ENCODE data around the gene HECW1.

GRCh38 chr7:43337811-43338210 lies 225.4 kb downstream of the HECW1 start:
- TF ChIP-seq, protein P1, sequence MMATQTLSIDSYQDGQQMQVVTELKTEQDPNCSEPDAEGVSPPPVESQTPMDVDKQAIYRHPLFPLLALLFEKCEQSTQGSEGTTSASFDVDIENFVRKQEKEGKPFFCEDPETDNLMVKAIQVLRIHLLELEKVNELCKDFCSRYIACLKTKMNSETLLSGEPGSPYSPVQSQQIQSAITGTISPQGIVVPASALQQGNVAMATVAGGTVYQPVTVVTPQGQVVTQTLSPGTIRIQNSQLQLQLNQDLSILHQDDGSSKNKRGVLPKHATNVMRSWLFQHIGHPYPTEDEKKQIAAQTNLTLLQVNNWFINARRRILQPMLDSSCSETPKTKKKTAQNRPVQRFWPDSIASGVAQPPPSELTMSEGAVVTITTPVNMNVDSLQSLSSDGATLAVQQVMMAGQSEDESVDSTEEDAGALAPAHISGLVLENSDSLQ (IDR thresholded peaks at IDR 0.05), result no peak
- TF ChIP-seq CTCF (IDR thresholded peaks at IDR 0.05 in 2 of 3, conservative IDR thresholded peaks at IDR 0.05 in 1 of 3; ENCODE audit: control insufficient read depth in 2 of 3, extremely low read depth in 1 of 3, insufficient read depth in 1 of 3, low read depth in 3 of 3, low read length in 3 of 3), result no peak
- TF ChIP-seq CREB1 (IDR thresholded peaks at IDR 0.05; ENCODE audit: low read depth), result no peak
- no peak for TF ChIP-seq EZH2 (IDR thresholded peaks at IDR 0.05; ENCODE audit: borderline replicate concordance, control insufficient read depth, low read depth, low read length)
- no peak for TF ChIP-seq POLR2A (IDR thresholded peaks at IDR 0.05; ENCODE audit: low read depth, low read length)
- TF ChIP-seq TAF1 (IDR thresholded peaks at IDR 0.05; ENCODE audit: borderline replicate concordance, low read depth, low read length), result no peak
- TF ChIP-seq, protein P2, sequence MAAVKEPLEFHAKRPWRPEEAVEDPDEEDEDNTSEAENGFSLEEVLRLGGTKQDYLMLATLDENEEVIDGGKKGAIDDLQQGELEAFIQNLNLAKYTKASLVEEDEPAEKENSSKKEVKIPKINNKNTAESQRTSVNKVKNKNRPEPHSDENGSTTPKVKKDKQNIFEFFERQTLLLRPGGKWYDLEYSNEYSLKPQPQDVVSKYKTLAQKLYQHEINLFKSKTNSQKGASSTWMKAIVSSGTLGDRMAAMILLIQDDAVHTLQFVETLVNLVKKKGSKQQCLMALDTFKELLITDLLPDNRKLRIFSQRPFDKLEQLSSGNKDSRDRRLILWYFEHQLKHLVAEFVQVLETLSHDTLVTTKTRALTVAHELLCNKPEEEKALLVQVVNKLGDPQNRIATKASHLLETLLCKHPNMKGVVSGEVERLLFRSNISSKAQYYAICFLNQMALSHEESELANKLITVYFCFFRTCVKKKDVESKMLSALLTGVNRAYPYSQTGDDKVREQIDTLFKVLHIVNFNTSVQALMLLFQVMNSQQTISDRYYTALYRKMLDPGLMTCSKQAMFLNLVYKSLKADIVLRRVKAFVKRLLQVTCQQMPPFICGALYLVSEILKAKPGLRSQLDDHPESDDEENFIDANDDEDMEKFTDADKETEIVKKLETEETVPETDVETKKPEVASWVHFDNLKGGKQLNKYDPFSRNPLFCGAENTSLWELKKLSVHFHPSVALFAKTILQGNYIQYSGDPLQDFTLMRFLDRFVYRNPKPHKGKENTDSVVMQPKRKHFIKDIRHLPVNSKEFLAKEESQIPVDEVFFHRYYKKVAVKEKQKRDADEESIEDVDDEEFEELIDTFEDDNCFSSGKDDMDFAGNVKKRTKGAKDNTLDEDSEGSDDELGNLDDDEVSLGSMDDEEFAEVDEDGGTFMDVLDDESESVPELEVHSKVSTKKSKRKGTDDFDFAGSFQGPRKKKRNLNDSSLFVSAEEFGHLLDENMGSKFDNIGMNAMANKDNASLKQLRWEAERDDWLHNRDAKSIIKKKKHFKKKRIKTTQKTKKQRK (IDR thresholded peaks at IDR 0.05; ENCODE audit: low read depth, low read length), result no peak
- no peak for TF ChIP-seq EP300 (IDR thresholded peaks at IDR 0.05; ENCODE audit: borderline replicate concordance in 1 of 2, control insufficient read depth in 1 of 2, low read depth in 2 of 2, low read length in 2 of 2)
- TF ChIP-seq BRCA1 (IDR thresholded peaks at IDR 0.05; ENCODE audit: low read depth, low read length), result no peak
- no peak for TF ChIP-seq RCOR1 (conservative IDR thresholded peaks at IDR 0.05; ENCODE audit: low read depth, low read length)
- TF ChIP-seq, protein P3, sequence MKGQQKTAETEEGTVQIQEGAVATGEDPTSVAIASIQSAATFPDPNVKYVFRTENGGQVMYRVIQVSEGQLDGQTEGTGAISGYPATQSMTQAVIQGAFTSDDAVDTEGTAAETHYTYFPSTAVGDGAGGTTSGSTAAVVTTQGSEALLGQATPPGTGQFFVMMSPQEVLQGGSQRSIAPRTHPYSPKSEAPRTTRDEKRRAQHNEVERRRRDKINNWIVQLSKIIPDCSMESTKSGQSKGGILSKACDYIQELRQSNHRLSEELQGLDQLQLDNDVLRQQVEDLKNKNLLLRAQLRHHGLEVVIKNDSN (IDR thresholded peaks at IDR 0.05; ENCODE audit: borderline replicate concordance, extremely low read length, insufficient read depth, low read depth, low read length), result no peak
- no peak for TF ChIP-seq YBX1 (IDR thresholded peaks at IDR 0.05)
- no peak for TF ChIP-seq RFX5 (IDR thresholded peaks at IDR 0.05; ENCODE audit: low read depth, low read length)
- no peak for TF ChIP-seq SMARCA5 (IDR thresholded peaks at IDR 0.05)

All from GM12878 (cell line).